H1 (cell line): ENCODE data around the gene CA9. TPM values are rescaled to one million over a fixed set of nuclear protein-coding genes. Genes with fewer than 3 reads are reported as not detected.

Source experiments
- BRCA1 ChIP-seq: IDR thresholded peaks from 2 replicates; pipeline ENCODE4 v1.6.1; 2012; ENCODE audit warnings: low read depth, low read length, improper control_type of control experiment
- PHF8 ChIP-seq: fragments of 200-600 bp; sonication (generic); conservative IDR thresholded peaks from 2 replicates; pipeline ENCODE4 v1.7.1; 2012; ENCODE audit warnings: low read depth, mild to moderate bottlenecking, inconsistent platforms, low read length, moderate library complexity
- ZNF274 ChIP-seq: IDR thresholded peaks from 2 replicates; pipeline ENCODE4 v1.7.0; 2012; ENCODE audit warnings: low read length, borderline replicate concordance; ENCODE audit errors: extremely low read depth
- polyA plus RNA-seq, 7 experiments: library from polyadenylated mRNA; depleted of rRNA in 3 of 7; stranded (reverse) in 5 of 7; unstranded in 2 of 7; fragments of >200 nt in 5 of 7; fragments of 200-250 nt in 2 of 7; gene quantifications; 1 replicate in 5 of 7; 2 replicates in 1 of 7; 4 replicates in 1 of 7; pipeline versions ENCODE4 v1.2.1 to v1.2.3, GENCODE V29; 2011 to 2013; ENCODE audit warnings: missing spikeins in 2 of 7, mixed read lengths in 2 of 7
- total RNA-seq: library from RNA; stranded (reverse); fragmentation: NEBNext Ultra II Directional; extraction: Animal tissue kit (Norgen Biotek cat#: 25700); gene quantifications from 2 replicates; pipeline ENCODE4 v1.2.1, GENCODE V29; 2021

CA9 gene
- total and polyA plus RNA-seq, 2 of the 8 experiments (the other 6 are each of a cell fraction or from before 2014, with no cell fraction given) = 1.3 to 1.8 TPM

DNA sequence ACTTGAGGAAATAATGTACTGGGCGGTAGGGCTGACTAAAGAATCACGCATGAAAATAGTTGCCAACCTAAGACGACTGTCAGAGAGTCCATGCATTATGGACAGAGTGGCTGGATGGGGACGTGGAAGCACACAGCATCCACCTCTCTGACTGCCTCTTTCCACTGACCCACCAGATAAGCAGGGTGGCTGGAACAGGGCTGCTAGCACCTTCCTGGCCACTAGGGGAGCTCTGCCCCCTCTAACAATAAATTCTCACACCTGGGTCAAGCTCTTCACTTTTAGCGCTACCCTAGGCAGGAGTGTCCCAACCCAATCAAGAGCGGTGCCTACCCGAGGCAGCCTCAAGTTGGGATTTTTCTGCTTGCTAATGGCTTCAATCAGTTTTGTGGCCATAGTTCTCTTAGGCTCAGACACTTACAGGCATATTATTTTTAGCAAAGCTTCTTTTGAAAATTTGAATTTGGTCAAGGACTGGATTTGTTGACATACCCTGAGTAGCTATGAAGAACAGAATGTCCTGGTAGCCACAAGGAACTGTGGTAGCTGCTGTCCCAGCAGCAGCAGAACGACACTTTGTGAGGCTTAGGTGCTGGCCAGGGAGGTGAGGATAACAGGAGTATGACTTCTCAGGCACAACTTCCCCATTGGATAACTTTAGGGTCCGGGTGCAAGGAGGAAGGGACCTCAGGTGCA is 22.9 kb downstream of the CA9 start (continued):
- TF ChIP-seq ZNF274 (no peak), PHF8 (no peak), BRCA1 (no peak)
- TF ChIP-seq, all 59 proteins: peak for 4
